Skeletal muscle tissue (tissue), 4 donors: ENCODE results near the gene GAS6. TPM values are rescaled to one million over a fixed set of nuclear protein-coding genes. Genes with fewer than 3 reads are reported as not detected.

Experiments used
- H3K27ac ChIP-seq: one replicate; pipeline ENCODE4 v1.7.0; 2013; ENCODE audit warnings: mild to moderate bottlenecking, low read depth, low read length, inconsistent platforms
- H3K27me3 ChIP-seq, 3 donors: one replicate each; pipeline ENCODE4 v1.7.0; 2013; ENCODE audit warnings: low read length in 3 of 3; ENCODE audit not compliant: control insufficient read depth in 3 of 3, insufficient read depth in 3 of 3
- H3K36me3 ChIP-seq, 3 donors: one replicate each; pipeline ENCODE4 v1.7.0; 2013; ENCODE audit warnings: low read length in 3 of 3; ENCODE audit not compliant: control insufficient read depth in 3 of 3, insufficient read depth in 3 of 3
- H3K4me1 ChIP-seq, 3 donors: one replicate each; pipeline ENCODE4 v1.7.0; 2013; ENCODE audit warnings: low read length in 3 of 3, mild to moderate bottlenecking in 3 of 3; ENCODE audit not compliant: control insufficient read depth in 3 of 3, insufficient read depth in 3 of 3
- H3K4me3 ChIP-seq, 3 donors: one replicate each; pipeline ENCODE4 v1.7.0; 2013; ENCODE audit warnings: low read length in 3 of 3
- H3K9ac ChIP-seq, 3 donors: one replicate each; pipeline ENCODE4 v1.7.0; 2013; ENCODE audit warnings: low read length in 3 of 3, mild to moderate bottlenecking in 3 of 3, moderate library complexity in 2 of 3, low read depth in 1 of 3
- H3K9me3 ChIP-seq, 3 donors: one replicate each; pipeline ENCODE4 v1.7.0; 2013; ENCODE audit warnings: low read length in 3 of 3; ENCODE audit not compliant: control insufficient read depth in 3 of 3
- total RNA-seq: library from RNA; depleted of rRNA; stranded (reverse); fragments of >200 nt; gene quantifications from one replicate; pipeline ENCODE4 v1.2.3, GENCODE V29; 2014
- donor health status: Osteomylitis.

The GAS6 gene
- total RNA-seq, 1 donor from 2014 or later = 25.1 TPM

- peaks cover 0 to 8% (median 4%) of the 10 kb centered on the region in 3 donors for H3K4me1 ChIP-seq
- H3K4me3 ChIP-seq = no peak overlapping the region
- no peak overlapping the region for H3K9ac ChIP-seq
- no peaks in the 10 kb centered on the region for H3K36me3 ChIP-seq
- H3K27me3 ChIP-seq = no peaks in the 10 kb centered on the region
- no peak overlapping the region for H3K27ac ChIP-seq
- H3K9me3 ChIP-seq = no peaks in the 10 kb centered on the region
These were observed 25.6 kb upstream of the GAS6 start for GRCh38 chr13:113889467-113889866.

- H3K4me1 ChIP-seq = peaks cover 0 to 8% (median 4%) of the 10 kb centered on the region in 3 donors
- H3K27me3 ChIP-seq = no peaks in the 10 kb centered on the region
- H3K9me3 ChIP-seq = no peaks in the 10 kb centered on the region
- no peak overlapping the region for H3K4me3 ChIP-seq
- no peaks in the 10 kb centered on the region for H3K36me3 ChIP-seq
- no peak overlapping the region for H3K9ac ChIP-seq
- H3K27ac ChIP-seq = no peak overlapping the region
These were observed 24.9 kb upstream of the GAS6 start for GRCh38 chr13:113888701-113889330.

DNA sequence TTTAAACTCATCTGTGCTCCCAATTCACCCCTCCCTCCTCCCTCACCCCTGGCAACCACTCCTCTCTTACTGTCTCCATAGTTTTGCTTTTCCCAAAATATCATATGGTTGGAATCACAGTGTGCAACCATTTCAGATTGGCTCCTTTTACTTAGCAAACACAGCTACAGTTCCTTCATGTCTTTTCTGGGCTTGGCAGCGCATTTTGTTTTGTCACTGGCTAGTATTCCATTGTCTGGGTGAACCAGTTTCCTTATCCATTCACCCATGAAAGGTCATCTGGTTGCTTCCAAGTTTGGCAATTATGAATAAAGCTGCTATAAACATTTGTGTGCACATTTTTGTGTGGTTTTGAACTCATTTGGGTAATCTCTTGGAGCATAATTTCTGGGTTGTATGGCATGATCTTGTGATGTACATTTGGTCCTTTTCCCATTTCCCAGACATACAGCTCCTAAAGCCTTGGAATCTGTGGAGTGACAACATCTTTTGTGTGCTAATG, 23.9 kb upstream of the GAS6 start:
- Histone ChIP-seq H3K9me3 (no peaks in the 10 kb centered on the region), H3K36me3 (no peaks in the 10 kb centered on the region), H3K4me1 (peaks cover 4 to 8% (median 7%) of the 10 kb centered on the region in 3 donors), H3K27me3 (no peaks in the 10 kb centered on the region), H3K9ac (no peak overlapping the region), H3K4me3 (no peak overlapping the region), H3K27ac (no peak overlapping the region)

DNA sequence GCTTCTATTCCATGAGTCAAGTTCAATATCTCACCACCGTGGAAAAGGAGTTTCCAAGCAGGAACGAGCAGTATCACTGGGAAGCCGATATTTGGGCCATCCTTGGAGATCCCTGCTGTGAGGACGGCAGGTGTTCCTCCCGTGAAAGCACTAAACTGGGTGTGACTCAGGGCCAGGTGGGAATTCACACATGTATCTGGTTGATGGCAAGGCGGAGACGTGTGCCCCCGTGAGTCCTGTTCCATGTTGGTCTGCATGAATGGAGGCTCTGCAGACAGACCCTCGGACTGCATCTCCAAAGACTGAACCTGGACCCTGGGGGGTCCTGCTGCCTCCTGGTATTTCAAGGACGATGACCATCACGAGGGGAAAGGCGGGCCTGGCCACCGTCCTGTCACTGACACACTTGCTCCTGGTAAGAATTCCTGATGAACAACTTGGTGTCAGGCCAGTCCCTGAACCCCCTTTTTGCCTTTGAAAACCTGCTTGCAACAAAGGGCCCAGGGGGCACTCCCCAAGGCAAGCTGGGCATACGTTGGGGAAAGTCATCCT, 22.8 kb upstream of the GAS6 start:
- Histone ChIP-seq H3K9ac (no peak overlapping the region), H3K4me1 (peaks cover 11 to 18% (median 15%) of the 10 kb centered on the region in 3 donors), H3K27me3 (no peaks in the 10 kb centered on the region), H3K27ac (no peak overlapping the region), H3K4me3 (no peak overlapping the region), H3K9me3 (no peaks in the 10 kb centered on the region), H3K36me3 (no peaks in the 10 kb centered on the region)

DNA sequence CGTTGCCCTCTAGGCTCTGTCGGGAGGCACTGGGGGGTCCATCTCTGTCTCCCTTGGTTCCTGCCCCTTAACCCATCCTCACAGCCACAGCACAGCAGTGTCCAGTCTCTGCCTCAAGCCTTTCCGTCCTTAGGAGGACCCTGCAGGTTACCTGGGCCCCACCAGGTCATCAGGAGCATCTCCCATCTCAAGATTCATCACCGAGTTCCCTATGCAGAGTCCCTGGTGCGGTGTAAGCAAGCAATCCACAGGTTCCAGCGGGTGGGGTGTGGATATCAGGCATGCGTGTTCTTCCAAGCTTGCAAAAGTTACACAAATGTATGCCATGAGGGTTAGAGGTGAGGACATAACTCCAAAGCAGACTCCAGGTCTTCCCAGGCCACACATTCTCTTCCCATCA, 20.9 kb upstream of the GAS6 start:
- Histone ChIP-seq H3K27me3 (no peaks in the 10 kb centered on the region), H3K9ac (no peak overlapping the region), H3K9me3 (no peaks in the 10 kb centered on the region), H3K36me3 (no peaks in the 10 kb centered on the region), H3K27ac (no peak overlapping the region), H3K4me3 (no peak overlapping the region), H3K4me1 (peaks cover 27 to 36% (median 30%) of the 10 kb centered on the region in 3 donors)

DNA sequence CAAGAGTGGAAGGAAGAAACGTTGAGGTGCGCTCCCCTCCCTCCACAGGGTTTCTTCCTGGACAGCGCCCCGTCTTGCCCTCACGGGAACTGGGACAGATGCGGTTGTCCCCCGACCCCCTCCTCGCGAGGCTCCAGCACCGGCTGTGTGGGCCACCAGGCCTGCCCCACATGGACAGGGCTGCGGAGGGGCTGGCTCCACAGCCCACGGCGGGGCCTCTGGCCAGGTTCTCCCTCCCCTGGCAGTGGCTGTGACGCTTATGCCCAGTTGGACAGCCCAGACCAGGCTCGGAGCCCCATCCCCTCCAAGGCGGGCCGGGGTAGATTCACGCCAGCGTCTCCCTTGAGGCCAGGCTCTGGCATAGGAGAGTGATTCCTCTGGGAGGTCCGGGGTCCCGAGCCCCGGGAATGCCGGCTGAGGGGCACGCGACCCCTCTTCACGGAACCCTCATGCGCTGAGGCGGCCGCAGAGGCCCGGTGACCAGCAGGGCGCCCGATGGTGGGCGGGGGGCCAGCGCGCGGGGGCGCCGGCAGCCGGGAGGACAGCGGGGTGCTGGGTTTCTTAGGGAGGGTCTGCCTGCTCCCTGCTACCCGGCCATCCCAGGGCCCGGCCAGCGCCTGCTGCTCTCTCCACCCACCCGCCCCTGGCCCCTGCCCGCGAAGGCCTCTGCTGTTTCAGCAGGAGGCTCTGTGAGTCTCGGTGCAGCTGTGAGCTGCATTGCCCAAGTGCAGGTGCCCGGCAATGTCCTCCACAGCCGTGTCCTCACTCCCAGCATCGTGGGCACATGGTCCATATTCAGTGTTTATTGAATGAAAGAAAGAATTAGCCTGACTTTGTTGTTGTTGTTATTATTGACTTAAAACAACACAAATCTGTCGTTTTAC, 20.3 kb upstream of the GAS6 start:
- Histone ChIP-seq H3K9me3 (no peaks in the 10 kb centered on the region), H3K27ac (no peak overlapping the region), H3K4me3 (no peak overlapping the region), H3K4me1 (peaks cover 33 to 42% (median 37%) of the 10 kb centered on the region in 3 donors), H3K36me3 (no peaks in the 10 kb centered on the region), H3K27me3 (no peaks in the 10 kb centered on the region), H3K9ac (no peak overlapping the region)

DNA sequence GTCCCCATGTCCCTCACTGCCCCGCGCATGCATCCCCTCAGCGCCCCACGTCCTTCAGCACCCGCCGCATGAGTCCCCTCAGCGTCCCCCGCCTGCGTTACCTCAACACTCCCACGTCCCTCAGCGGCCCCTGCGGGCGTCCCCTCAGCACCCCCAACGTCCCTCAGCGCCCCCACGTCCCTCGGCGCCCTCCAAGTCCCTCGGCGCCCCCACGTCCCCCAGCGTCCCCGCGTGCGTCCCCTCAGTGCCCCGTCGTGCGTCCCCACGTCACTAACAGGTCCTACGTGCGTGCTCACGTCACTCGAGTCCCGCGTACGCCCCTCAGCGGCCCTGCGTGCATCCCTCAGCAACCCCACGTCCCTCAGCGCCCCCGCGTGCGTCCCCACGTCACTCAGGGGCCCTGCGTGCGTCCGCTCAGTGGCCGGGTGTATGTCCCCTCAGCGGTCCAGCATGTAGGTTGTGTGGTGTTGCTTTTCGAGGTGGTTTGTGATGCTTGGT, 19.5 kb upstream of the GAS6 start:
- H3K27ac ChIP-seq = no peak overlapping the region

DNA sequence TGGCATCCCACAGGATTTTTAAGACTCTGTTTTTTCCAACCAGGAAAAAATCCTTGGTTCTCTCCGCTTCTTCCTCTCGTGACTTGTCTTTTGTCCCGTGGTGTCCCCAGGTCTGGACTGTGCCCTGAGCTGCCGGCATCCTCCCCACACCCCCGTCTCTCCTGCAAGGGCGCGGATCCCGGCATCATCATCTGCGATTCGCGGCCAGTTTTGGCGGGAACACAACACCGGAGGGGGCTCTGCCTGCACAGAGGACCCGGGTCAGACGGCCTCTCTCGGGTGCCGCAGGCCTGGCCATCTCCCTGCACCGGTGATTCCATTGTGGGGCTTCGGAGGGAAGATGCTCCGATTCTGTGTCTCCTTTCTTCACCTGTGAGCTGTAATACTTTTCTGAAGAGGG, 18.8 kb upstream of the GAS6 start:
- Histone ChIP-seq H3K4me1 (peaks cover 35 to 49% (median 39%) of the 10 kb centered on the region in 3 donors), H3K27me3 (no peaks in the 10 kb centered on the region), H3K9me3 (no peaks in the 10 kb centered on the region), H3K27ac (peak overlapping the region; percentile 65), H3K36me3 (no peaks in the 10 kb centered on the region), H3K9ac (peak overlapping the region in 1 of 3 donors; percentile 16), H3K4me3 (no peak overlapping the region)

More for the DNA sequence above, 19.5 kb upstream of the GAS6 start:
- H3K27me3 ChIP-seq = no peaks in the 10 kb centered on the region
- no peaks in the 10 kb centered on the region for H3K36me3 ChIP-seq
- no peak overlapping the region for H3K9ac ChIP-seq
- no peak overlapping the region for H3K4me3 ChIP-seq
- H3K4me1 ChIP-seq = peaks cover 39 to 49% (median 40%) of the 10 kb centered on the region in 3 donors
- no peaks in the 10 kb centered on the region for H3K9me3 ChIP-seq

DNA sequence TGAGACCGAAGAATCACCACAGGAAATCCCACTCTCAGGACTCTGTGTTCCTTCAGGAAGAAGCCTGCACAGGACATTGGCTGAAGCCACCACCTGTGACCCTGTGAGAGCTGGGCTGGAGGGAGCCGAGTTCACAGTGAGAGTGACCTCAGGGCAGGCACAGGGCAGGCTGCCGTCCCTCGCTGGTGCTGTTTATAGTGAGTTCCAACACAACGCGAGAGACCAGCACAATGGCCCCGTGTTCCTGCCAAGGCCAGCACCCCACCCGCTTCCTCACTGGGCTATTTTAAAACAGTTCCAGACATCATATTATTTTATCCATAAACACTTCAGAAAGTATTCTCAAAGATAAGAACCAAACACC, 18.4 kb upstream of the GAS6 start:
- Histone ChIP-seq H3K9ac (peak overlapping the region in 1 of 3 donors; percentile 62), H3K27me3 (no peaks in the 10 kb centered on the region), H3K4me1 (peaks cover 35 to 49% (median 36%) of the 10 kb centered on the region in 3 donors), H3K9me3 (no peaks in the 10 kb centered on the region), H3K4me3 (no peak overlapping the region), H3K27ac (peak overlapping the region; percentile 65), H3K36me3 (no peaks in the 10 kb centered on the region)
